Muscle of leg (tissue), 11 donors: ENCODE data around the gene ECHS1. TPM values are rescaled to one million over a fixed set of nuclear protein-coding genes. Genes with fewer than 3 reads are reported as not detected.

ENCODE experiments used
- DNase-seq: peaks from one replicate; pipeline ENCODE4 v3.0.0; 2013
- H3K27ac ChIP-seq: one replicate; pipeline ENCODE4 v1.5.1; 2013; ENCODE audit warnings: mild to moderate bottlenecking, low read length, control low read depth
- H3K27me3 ChIP-seq: one replicate; pipeline ENCODE4 v1.6.1; 2013; ENCODE audit warnings: low read length; ENCODE audit not compliant: control insufficient read depth, insufficient read depth
- H3K36me3 ChIP-seq: one replicate; pipeline ENCODE4 v1.6.1; 2013; ENCODE audit warnings: low read length; ENCODE audit not compliant: control insufficient read depth, insufficient read depth
- H3K4me1 ChIP-seq: one replicate; pipeline ENCODE4 v1.6.1; 2013; ENCODE audit warnings: low read length; ENCODE audit not compliant: control insufficient read depth, insufficient read depth
- H3K4me3 ChIP-seq: one replicate; pipeline ENCODE4 v1.5.1; 2013; ENCODE audit warnings: low read length, control low read depth
- H3K9me3 ChIP-seq: replicated peaks from 2 replicates; pipeline ENCODE4 v1.6.1; 2013; ENCODE audit warnings: low read depth, low read length; ENCODE audit not compliant: control insufficient read depth
- WGBS: methylation state at CpG from one replicate; pipeline ENCODE4 v1.1.5; 2013; ENCODE audit warnings: missing lambda C conversion rate; ENCODE audit not compliant: insufficient coverage; 5-methylcytosine and 5-hydroxymethylcytosine counted together
- polyA plus RNA-seq, 8 donors: library from polyadenylated mRNA; unstranded; fragments of 120-200 nt; gene quantifications; one replicate each; pipeline versions ENCODE4 v1.2.1 to v1.2.3, GENCODE V29; 2013; ENCODE audit warnings: inconsistent platforms in 1 of 8, low replicate concordance in 1 of 8; ENCODE audit not compliant: insufficient read length in 8 of 8, insufficient read depth in 1 of 8
- total RNA-seq: library from RNA; stranded (reverse); fragments of 120-200 nt; gene quantifications from one replicate; pipeline ENCODE4 v1.2.4, GENCODE V29; 2013

The ECHS1 gene
- total and polyA plus RNA-seq, 9 donors, result 107 to 147 (median 127) TPM

DNA sequence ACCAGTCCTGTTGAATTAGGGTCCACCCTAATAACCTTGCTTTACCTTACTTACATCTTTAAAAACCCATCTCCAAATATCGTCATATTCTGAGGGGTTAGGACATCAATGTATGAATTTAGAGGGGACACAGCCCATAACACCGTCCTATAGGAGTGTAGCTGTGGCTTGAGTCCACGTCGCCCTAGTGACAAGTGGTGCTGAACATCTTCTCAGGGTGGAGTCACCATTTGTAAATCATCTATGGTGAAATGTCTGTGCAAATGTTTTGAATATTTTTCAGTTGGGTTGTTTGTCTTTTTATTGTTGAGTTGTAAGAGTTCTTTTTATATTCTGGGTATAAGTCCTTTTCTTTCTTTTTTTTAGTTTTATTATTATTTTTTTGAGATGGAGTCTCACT lies 31.2 kb downstream of the ECHS1 start:
- DNase-seq, result no peak
- Histone ChIP-seq H3K27ac (no peak overlapping the region), H3K9me3 (no peaks in the 10 kb centered on the region), H3K4me3 (no peak overlapping the region), H3K4me1 (no peaks in the 10 kb centered on the region), H3K36me3 (no peaks in the 10 kb centered on the region), H3K27me3 (peaks cover 44% of the 10 kb centered on the region)
- 93% methylated on average over 3 of the region's 4 CpGs for WGBS

DNA sequence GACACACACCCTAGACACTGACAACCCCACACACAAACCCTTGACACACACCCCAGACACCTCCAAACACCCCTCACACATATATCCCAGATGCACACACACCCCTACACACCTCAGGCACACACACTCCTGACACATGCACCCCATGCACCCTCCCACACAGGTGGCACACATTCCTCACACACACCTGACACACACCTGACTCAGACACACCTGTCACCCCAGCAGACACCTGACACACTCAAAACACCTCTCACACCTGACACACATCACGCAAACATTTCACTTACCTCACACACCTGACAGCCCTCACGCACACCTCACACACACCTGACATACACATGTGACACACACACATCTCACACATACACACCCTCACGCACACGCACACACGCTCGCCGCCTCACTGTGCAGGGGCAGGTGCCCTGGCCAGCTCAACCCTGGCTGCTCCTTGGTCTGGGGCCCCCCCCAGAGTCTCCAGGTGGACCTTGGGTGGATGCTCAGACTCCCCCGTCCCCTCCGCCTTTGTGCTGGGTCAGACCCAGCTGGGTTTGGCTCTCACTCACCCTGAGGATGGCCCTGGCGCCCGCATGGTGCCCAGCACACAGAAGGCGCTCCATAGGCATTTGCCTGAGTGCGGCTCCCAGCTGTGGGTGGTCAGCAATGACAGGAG lies 33.3 kb downstream of the ECHS1 start:
- 92% methylated on average over 13 of the region's 13 CpGs for WGBS
- no peaks in the 10 kb centered on the region for H3K36me3 ChIP-seq
- no peaks in the 10 kb centered on the region for H3K9me3 ChIP-seq
- no peak for DNase-seq
- H3K27ac ChIP-seq, result no peak overlapping the region
- H3K4me1 ChIP-seq, result peaks cover 17% of the 10 kb centered on the region
- peaks cover 53% of the 10 kb centered on the region for H3K27me3 ChIP-seq
- H3K4me3 ChIP-seq, result no peak overlapping the region

DNA sequence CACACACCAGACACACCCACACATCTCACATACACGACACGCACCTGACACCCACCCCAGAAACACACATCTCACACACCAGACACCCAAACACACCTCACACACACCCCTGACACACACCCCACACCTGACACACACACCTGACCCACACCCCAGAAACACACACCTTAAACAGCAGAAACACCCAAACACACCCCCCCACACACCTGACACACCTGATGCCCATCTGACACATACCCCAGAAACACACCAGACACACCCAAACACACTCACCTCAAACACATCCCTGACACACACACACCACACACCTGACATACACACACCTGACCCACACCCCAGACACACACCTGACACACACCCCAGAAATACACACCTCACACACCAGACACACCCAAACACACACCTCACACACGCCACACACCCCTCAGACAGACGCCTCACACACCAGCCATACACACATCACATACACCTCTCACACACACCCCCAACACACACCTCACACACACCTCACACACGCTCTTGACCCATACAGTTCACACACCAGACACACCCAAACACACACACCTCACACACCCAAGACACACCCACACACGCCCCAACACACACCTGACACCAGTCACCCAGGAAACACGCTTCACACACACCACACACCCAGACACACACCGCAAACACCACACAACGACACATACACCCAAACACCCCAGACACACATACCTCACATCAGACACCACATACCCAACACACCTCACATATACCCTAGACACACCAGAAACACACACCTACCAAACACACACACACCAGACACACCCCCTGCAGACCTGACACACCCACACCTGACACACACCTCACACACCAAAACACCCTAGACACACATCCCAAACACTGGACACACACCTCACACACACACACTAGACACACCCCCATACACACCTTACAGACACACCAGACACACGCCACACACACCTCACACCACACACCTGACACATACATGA lies 34.8 kb downstream of the ECHS1 start:
- H3K9me3 ChIP-seq, result no peaks in the 10 kb centered on the region
- 91% methylated on average over 9 of the region's 10 CpGs for WGBS
- H3K4me3 ChIP-seq, result no peak overlapping the region
- DNase-seq, result no peak
- H3K36me3 ChIP-seq, result no peaks in the 10 kb centered on the region
- H3K27ac ChIP-seq, result no peak overlapping the region
- peaks cover 55% of the 10 kb centered on the region for H3K27me3 ChIP-seq
- H3K4me1 ChIP-seq, result peaks cover 20% of the 10 kb centered on the region

DNA sequence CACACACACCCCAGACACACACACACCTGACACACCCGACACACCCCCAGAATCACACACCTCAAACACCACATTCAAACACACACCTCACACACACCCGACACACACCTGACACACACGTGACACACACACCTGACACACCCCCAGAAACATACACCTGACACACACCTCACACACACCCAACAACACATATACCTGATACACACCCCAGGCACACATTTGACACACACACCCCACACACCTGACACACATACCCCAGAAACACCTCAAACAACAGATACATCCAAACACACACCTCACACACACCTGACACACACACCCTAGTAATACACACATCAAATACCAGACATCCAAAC lies 35.8 kb downstream of the ECHS1 start:
- Histone ChIP-seq H3K27ac (no peak overlapping the region), H3K9me3 (no peaks in the 10 kb centered on the region), H3K36me3 (no peaks in the 10 kb centered on the region), H3K4me1 (peaks cover 20% of the 10 kb centered on the region), H3K27me3 (peaks cover 58% of the 10 kb centered on the region), H3K4me3 (no peak overlapping the region)
- WGBS, result 83% methylated on average over 3 of the region's 3 CpGs
- no peak for DNase-seq

DNA sequence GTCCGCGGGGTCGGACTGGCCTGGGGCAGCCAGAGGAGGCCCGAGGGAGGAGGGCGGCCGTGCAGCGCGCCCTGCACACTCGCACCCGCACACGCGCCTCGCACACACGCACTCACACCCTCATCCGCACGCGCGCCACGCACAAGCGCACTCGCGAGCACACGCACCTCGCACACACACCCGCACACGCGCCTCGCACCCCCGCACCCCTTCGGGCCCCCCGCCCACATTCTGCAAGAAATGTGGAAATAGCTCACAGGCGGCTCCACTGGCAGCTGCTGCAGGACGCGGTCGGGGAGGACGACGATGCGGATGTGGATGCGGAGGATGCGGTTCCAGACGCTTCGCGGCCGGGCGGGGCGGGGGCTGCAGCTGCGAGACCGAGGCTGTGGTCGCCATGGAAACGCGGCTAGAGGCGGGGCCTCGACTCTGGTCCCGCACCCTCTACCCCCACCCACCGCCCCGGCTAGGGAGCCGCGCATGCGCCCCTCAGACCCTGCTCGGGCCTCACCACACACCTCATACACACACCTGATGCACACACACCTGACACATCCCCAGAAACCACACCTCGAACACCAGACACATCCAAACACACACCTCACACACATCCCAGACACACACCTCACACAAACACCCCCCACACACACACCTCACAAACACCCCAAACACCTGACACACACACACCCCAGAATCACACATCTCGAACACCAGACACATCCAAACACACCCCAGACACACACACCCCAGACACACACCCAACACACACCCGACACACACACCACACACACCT lies 36.4 kb downstream of the ECHS1 start, which contains the start of gene CALY:
Gene CALY, minus strand, starts transcription at position 320 of the 793 bp plus-strand sequence. CDS start 7,907 bp downstream, outside the sequence.
- Histone ChIP-seq H3K27ac (no peak within 1 kb of the TSS), H3K27me3 (peaks cover 62% of the 10 kb centered on the region), H3K4me1 (peaks cover 20% of the 10 kb centered on the region), H3K9me3 (no peaks in the 10 kb centered on the region), H3K36me3 (no peaks in the 10 kb centered on the region), H3K4me3 (no peak within 1 kb of the TSS)
- WGBS, result 18% methylated on average over 38 of the region's 63 CpGs
- DNase-seq, result no peak

DNA sequence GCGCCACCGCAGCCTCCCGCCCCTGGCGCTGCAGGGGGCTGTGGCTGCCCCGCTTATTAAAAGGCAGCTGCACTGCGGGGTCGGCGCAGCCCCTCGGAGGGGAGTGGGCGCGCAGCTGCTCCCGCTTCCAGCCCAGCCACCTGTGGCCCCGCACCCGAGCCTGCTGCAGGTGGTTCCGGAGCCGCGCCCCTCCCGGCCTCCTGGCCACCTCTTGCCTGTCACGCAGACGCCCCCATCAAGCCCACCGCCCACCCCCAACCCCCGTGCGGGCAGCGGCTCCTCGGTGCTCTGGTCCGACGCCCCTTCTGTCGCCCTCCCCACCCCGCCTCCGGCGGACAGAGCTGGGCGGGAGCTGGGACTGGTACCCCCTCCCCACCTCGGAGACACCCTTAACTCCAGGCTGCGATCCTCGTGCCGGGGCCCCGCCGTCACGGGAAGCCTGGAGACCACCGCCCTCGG lies 37.0 kb downstream of the ECHS1 start:
- peaks cover 20% of the 10 kb centered on the region for H3K4me1 ChIP-seq
- H3K36me3 ChIP-seq, result no peaks in the 10 kb centered on the region
- DNase-seq, result no peak
- no peaks in the 10 kb centered on the region for H3K9me3 ChIP-seq
- no peak overlapping the region for H3K4me3 ChIP-seq
- peaks cover 63% of the 10 kb centered on the region for H3K27me3 ChIP-seq
- 2% methylated on average over 34 of the region's 41 CpGs for WGBS
- no peak overlapping the region for H3K27ac ChIP-seq

DNA sequence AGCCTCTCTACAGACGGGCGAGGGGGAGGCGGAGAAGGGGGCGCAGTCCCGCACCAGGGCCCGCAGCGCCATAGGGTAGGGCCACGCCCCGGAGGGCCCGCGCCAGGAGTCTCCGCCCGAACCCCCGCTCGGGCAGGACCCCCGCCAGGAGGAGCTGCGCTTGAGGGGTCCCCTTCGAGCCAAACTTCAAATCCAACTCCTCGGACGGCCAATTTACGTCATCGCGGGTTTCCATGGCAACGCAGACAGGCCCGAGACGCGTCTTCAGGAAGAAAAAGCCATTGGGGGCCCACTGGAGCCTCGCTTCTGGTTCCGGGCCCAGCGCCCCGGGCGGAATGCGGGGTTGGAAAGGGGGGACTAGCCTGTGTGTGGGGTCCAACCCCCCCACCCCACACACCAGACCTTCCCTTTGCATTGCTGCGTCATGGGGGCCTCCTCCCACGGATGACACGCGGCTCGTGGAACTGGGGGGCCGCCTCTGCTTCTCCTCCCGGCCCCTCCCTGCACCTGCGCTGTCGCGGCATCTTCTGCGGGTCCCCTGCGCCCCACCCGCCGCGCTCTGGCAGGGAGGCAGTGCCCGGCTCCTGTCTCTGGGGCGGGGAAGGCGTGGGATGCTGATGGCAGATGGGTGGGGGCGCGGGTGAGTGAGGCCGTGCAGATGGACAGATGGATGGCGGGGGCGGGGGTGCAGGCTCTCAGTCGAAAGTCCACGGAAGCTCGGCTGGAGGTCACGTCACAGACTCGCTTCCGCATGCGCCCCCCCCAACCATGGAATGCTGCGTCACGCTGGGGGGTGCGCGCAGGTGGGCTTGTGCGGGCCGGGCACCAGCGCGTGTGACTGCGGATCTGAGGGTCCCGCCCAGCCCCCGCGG lies 37.7 kb downstream of the ECHS1 start:
- peak; percentile 85 for DNase-seq
- no peaks in the 10 kb centered on the region for H3K36me3 ChIP-seq
- no peak overlapping the region for H3K27ac ChIP-seq
- H3K4me1 ChIP-seq, result peaks cover 20% of the 10 kb centered on the region
- H3K9me3 ChIP-seq, result no peaks in the 10 kb centered on the region
- 3% methylated on average over 59 of the region's 75 CpGs for WGBS
- H3K27me3 ChIP-seq, result peaks cover 68% of the 10 kb centered on the region
- peak overlapping the region; percentile 24 for H3K4me3 ChIP-seq

DNA sequence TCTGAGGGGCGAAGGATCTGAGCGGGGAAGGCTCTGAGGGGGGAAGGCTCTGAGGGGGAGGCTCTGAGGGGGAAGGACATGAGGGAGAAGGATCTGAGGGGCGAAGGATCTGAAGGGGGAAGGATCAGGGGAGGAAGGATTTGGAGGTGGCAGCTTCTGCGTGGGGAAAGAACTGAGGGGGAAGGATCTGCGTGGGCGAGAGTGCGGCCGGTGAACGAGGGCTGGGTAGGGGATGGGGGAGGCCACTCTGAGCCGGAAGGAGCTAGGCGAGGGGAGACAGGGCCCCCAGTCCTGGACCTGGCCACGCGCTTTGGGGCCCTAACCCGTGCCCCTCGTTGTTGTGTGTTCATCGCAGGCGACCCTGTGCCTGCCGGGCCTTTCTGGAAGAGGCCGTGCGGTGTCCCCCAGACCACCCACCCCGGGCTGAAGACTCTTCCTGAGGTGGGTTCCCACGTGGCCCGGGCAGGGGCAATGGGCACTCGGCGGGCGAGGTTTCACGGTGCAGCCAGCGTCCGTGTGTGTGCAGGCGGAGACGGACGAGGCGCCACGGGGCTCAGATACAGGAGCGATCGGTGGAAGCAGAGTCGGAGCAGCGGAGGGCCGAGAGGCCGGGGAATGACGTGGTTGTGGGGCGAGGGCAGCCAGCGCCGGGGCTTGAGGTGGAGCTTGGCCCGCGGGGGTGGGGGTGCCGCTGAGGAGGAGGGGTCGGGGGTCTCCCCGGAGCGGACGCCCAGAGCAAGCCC lies 38.5 kb downstream of the ECHS1 start:
- Histone ChIP-seq H3K4me1 (peaks cover 24% of the 10 kb centered on the region), H3K4me3 (peak overlapping the region; percentile 24), H3K36me3 (no peaks in the 10 kb centered on the region), H3K27ac (no peak overlapping the region), H3K27me3 (peaks cover 72% of the 10 kb centered on the region), H3K9me3 (no peaks in the 10 kb centered on the region)
- WGBS, result 15% methylated on average over 39 of the region's 51 CpGs
- DNase-seq, result no peak
